Measurements from ENCODE around the gene UBR2. TPM values are rescaled to one million over a fixed set of nuclear protein-coding genes. Genes with fewer than 3 reads are reported as not detected.

UBR2 gene
- total and polyA plus RNA-seq, 9 of the 15 experiments (the other 6 are each of a cell fraction or from before 2014, with no cell fraction given) = 9.1 to 38.9 (median 23.4) TPM

GRCh38 chr6:42696526-42697267 lies 132.9 kb downstream of the UBR2 start:
- FAIRE-seq (peak; percentile 48), ATAC-seq (peak; percentile 32; the same call in 1 of the 3 replicates), DNase-seq (ENCODE audit: extremely low read depth in 1 of 4, low spot score in 3 of 4) (peak in 1 of 4 experiments; percentile 11)
- ChIA-PET POLR2A (interaction anchor here (0.6 to 1.1 kb wide), 9 partner anchors 9 to 187 kb away, joined by 3 to 5 read pairs (median 3); no protein-coding TSS in a partner anchor), CTCF (ENCODE audit: low intra/inter-chr PET ratio) (no interaction called here)
- no peaks in the 10 kb centered on the region for H3K9me3 ChIP-seq (replicated peaks; ENCODE audit: control insufficient read depth, insufficient read depth, low read depth, low read length)
- in situ Hi-C loops (cut with MboI) (no loop called here), intact Hi-C loops (cut with micrococcal nuclease) (no loop called here)
- H3K4me2 ChIP-seq (ENCODE audit: insufficient read depth, low read length) = no peak overlapping the region
- H3K9me1 ChIP-seq (ENCODE audit: control insufficient read depth, insufficient read depth, low read length) = no peaks in the 10 kb centered on the region
- H3K27me3 ChIP-seq (ENCODE audit: control insufficient read depth in 2 of 2, insufficient read depth in 2 of 2, low read length in 2 of 2) = no peaks in the 10 kb centered on the region
- 0 out of 2 replicates have a peak, but pooled peaks cover 4% of the 10 kb centered on the region for H4K20me1 ChIP-seq (replicated peaks; ENCODE audit: control insufficient read depth, insufficient read depth, low read length)
- WGBS (ENCODE audit: insufficient coverage, low coverage, missing lambda C conversion rate) = 42% methylated on average over 7 of the region's 7 CpGs
- peaks cover under 1 to 4% of the 10 kb centered on the region in 2 experiments; a peak in 4 of 5 replicates for H3K4me1 ChIP-seq (replicated peaks in 1 of 2; ENCODE audit: control insufficient read depth in 2 of 2, insufficient read depth in 2 of 2, low read length in 2 of 2)
- H2AFZ ChIP-seq (ENCODE audit: low read depth, low read length) = no peak overlapping the region
- H3K9ac ChIP-seq (ENCODE audit: insufficient read depth in 1 of 2, low read depth in 2 of 2, low read length in 2 of 2) = no peak overlapping the region
- H3K79me2 ChIP-seq (ENCODE audit: control insufficient read depth, insufficient read depth, low read length) = no peaks in the 10 kb centered on the region
- H3K27ac ChIP-seq (ENCODE audit: extremely low read depth, low read depth, low read length) = no peak overlapping the region
- H3K36me3 ChIP-seq (ENCODE audit: control insufficient read depth, insufficient read depth, low read length) = peaks cover 22% of the 10 kb centered on the region; the same call in 1 of the 3 replicates
- H3K4me3 ChIP-seq = no peak overlapping the region
- BruUV-seq (replicated peaks) = no TSS peak
- TF ChIP-seq L3MBTL2 (IDR thresholded peaks at IDR 0.05) (no peak), PHB2 (IDR thresholded peaks at IDR 0.05; ENCODE audit: low read depth) (no peak), SMARCE1 (IDR thresholded peaks at IDR 0.05) (no peak), BHLHE40 (IDR thresholded peaks at IDR 0.05; ENCODE audit: low read length) (no peak), ZKSCAN1 (IDR thresholded peaks at IDR 0.05; ENCODE audit: low read depth, low read length) (no peak), ZFP1 (CRISPR knock-in tag; IDR thresholded peaks at IDR 0.05) (no peak), C11orf30 (IDR thresholded peaks at IDR 0.05; ENCODE audit: low read depth) (peak; percentile 97), ZNF316 (IDR thresholded peaks at IDR 0.05) (peak; percentile 98), MAFK (IDR thresholded peaks at IDR 0.05; ENCODE audit: low read length) (peak; percentile 95), ZNF717 (CRISPR knock-in tag; IDR thresholded peaks at IDR 0.05) (no peak), MAFG (tag; conservative IDR thresholded peaks at IDR 0.05) (peak; percentile 96), BRD9 (IDR thresholded peaks at IDR 0.05; ENCODE audit: low read depth, partially characterized antibody) (no peak), RBM22 (IDR thresholded peaks at IDR 0.05; ENCODE audit: low read depth, low read length, poor library complexity, severe bottlenecking) (no peak), GTF2B (IDR thresholded peaks at IDR 0.05; ENCODE audit: extremely low read depth, insufficient read length) (no peak), SLC30A9 (CRISPR knock-in tag; IDR thresholded peaks at IDR 0.05) (no peak), ZNF644 (tag; IDR thresholded peaks at IDR 0.05; ENCODE audit: low read depth) (no peak), CGGBP1 (CRISPR knock-in tag; IDR thresholded peaks at IDR 0.05) (no peak), MXI1 (IDR thresholded peaks at IDR 0.05; ENCODE audit: low read depth, low read length) (no peak), TEAD4 (IDR thresholded peaks at IDR 0.05; ENCODE audit: low read length) (no peak), TEAD4 (CRISPR knock-in tag; IDR thresholded peaks at IDR 0.05; ENCODE audit: borderline replicate concordance) (no peak), XRCC3 (IDR thresholded peaks at IDR 0.05) (no peak), NFE2 (IDR thresholded peaks at IDR 0.05; ENCODE audit: low read depth) (peak; percentile 19; the same call in 1 of the 2 replicates), MAFF (IDR thresholded peaks at IDR 0.05; ENCODE audit: low read length) (peak; percentile 94), NFIC (IDR thresholded peaks at IDR 0.05) (peak; percentile 48), ATF3 (IDR thresholded peaks at IDR 0.05) (no peak), ATF3 (CRISPR knock-in tag; conservative IDR thresholded peaks at IDR 0.05) (no peak)
